T-cell (primary cell): ENCODE results near the gene MAGEA9. TPM values are rescaled to one million over a fixed set of nuclear protein-coding genes. Genes with fewer than 3 reads are reported as not detected.
"Not testable (repeated sequence)": the region's sequence is repeated elsewhere in the genome, so short reads cannot be mapped to it uniquely, and the experiment has no call there.

Experiments
- ATAC-seq, 4 experiments: fragments of 200-7000 bp in 3 of 4; fragments of 150-1000 bp in 1 of 4; cut with Tn5 transposase; replicated peaks in 1 of 4; 1 replicate in 3 of 4; 2 replicates in 1 of 4; pipeline ENCODE4 v1.10.0; 2021; ENCODE audit warnings: moderate library complexity in 3 of 4, mild to moderate bottlenecking in 2 of 4, moderate number of reproducible peaks in 1 of 4
- CTCF ChIA-PET, 2 donors: fragments of 300-600 bp; sonication (Branson Sonifier 250); formaldehyde crosslinking; loops; one replicate each; lab custom pipeline; 2022; ENCODE audit warnings: antibody characterized with exemption in 2 of 2; lab: Charles Lee
- POLR2A ChIA-PET, 2 donors: fragments of 300-600 bp; sonication (Branson Sonifier 250); formaldehyde crosslinking; loops; one replicate each; lab custom pipeline; 2022; ENCODE audit warnings: antibody characterized with exemption in 2 of 2; lab: Charles Lee
- DNase-seq, 35 experiments: peaks; one replicate each; pipeline versions ENCODE4 v3.0.0 to v3.0.0-alpha.2; 2013 to 2023
- H3K27ac ChIP-seq: one replicate; pipeline ENCODE4 v1.5.1; 2013; ENCODE audit warnings: low read length
- H3K27me3 ChIP-seq, 2 experiments: replicated peaks in 1 of 2; 1 replicate in 1 of 2; 2 replicates in 1 of 2; pipeline versions ENCODE4 v1.6.1 to v1.7.0; 2013; ENCODE audit warnings: low read length in 1 of 2, mixed read lengths in 1 of 2; ENCODE audit not compliant: control insufficient read depth in 2 of 2, insufficient read depth in 2 of 2; ENCODE audit errors: extremely low read depth in 1 of 2
- H3K36me3 ChIP-seq, 2 donors: 1 replicate in 1 of 2; 2 replicates in 1 of 2; pipeline versions ENCODE4 v1.6.1 to v1.7.0; 2013; ENCODE audit warnings: low read length in 1 of 2; ENCODE audit not compliant: control insufficient read depth in 2 of 2, insufficient read depth in 1 of 2; ENCODE audit errors: extremely low read depth in 1 of 2
- H3K4me1 ChIP-seq, 2 experiments: 1 replicate in 1 of 2; 2 replicates in 1 of 2; pipeline versions ENCODE4 v1.6.1 to v1.7.0; 2013; ENCODE audit warnings: low read length in 2 of 2, mixed read lengths in 1 of 2; ENCODE audit not compliant: insufficient read depth in 2 of 2, control insufficient read depth in 1 of 2; ENCODE audit errors: extremely low read depth in 1 of 2
- H3K4me3 ChIP-seq, 2 donors: 1 replicate in 1 of 2; 2 replicates in 1 of 2; pipeline versions ENCODE4 v1.5.1 to v1.7.0; 2013; ENCODE audit warnings: mild to moderate bottlenecking in 2 of 2, low read length in 1 of 2, moderate library complexity in 1 of 2; ENCODE audit not compliant: control insufficient read depth in 1 of 2; ENCODE audit errors: extremely low read depth in 1 of 2
- H3K9me3 ChIP-seq: 2 replicates; pipeline ENCODE4 v1.7.0; 2013
- H3K27ac Mint-ChIP-seq, 2 donors: one replicate each; pipeline ENCODE4 v1.8.0; 2020 to 2021; ENCODE audit warnings: mild to moderate bottlenecking in 2 of 2, mixed read lengths in 2 of 2
- H3K27me3 Mint-ChIP-seq, 2 donors: one replicate each; pipeline ENCODE4 v1.8.0; 2021 to 2022; ENCODE audit warnings: mixed read lengths in 2 of 2
- H3K36me3 Mint-ChIP-seq: one replicate; pipeline ENCODE4 v1.8.0; 2021; ENCODE audit warnings: mixed read lengths
- H3K4me1 Mint-ChIP-seq, 3 donors: one replicate each; pipeline ENCODE4 v1.8.0; 2020 to 2022; ENCODE audit warnings: mixed read lengths in 3 of 3, mild to moderate bottlenecking in 1 of 3
- H3K4me3 Mint-ChIP-seq, 3 donors: one replicate each; pipeline ENCODE4 v1.8.0; 2020 to 2022; ENCODE audit warnings: mild to moderate bottlenecking in 3 of 3, mixed read lengths in 3 of 3, moderate library complexity in 3 of 3
- H3K9me3 Mint-ChIP-seq, 3 donors: one replicate each; pipeline ENCODE4 v1.8.0; 2020 to 2022; ENCODE audit warnings: mixed read lengths in 3 of 3
- WGBS: methylation state at CpG from one replicate; pipeline ENCODE4 v1.1.5; 2013; ENCODE audit warnings: missing lambda C conversion rate; ENCODE audit not compliant: insufficient coverage; 5-methylcytosine and 5-hydroxymethylcytosine counted together
- total RNA-seq, 35 experiments: library from RNA in 6 of 35; stranded (reverse) in 6 of 35; fragments of 120-200 nt in 1 of 35; gene quantifications; one replicate each; pipeline versions ENCODE4 v1.2.1 to v1.2.4 and lab custom pipeline; 2013 to 2026

MAGEA9 gene
- total RNA-seq, 5 donors from 2014 or later (not counting 1 experiment from before 2014, with no cell fraction given) = not detected

- H3K36me3 Mint-ChIP-seq = no peaks in the 10 kb centered on the region
These were observed 21.9 kb upstream of the MAGEA9 start for GRCh38 chrX:149759824-149760223.

GRCh38 chrX:149760965-149761364, 20.8 kb upstream of the MAGEA9 start:
- ChIA-PET POLR2A (no interaction called here), CTCF (no interaction called here)
- Histone ChIP-seq H3K27me3 (peaks cover 0 to 4% of the 10 kb centered on the region in 2 experiments), H3K9me3 (no peaks in the 10 kb centered on the region), H3K4me1 (no peaks in the 10 kb centered on the region), H3K4me3 (no peak overlapping the region), H3K36me3 (no peaks in the 10 kb centered on the region), H3K27ac (no peak overlapping the region)
- H3K4me1 Mint-ChIP-seq = no peaks in the 10 kb centered on the region
- DNase-seq = no peak
- ATAC-seq = no peak
- peaks cover 1 to 20% of the 10 kb centered on the region in 2 donors for H3K27me3 Mint-ChIP-seq
- H3K9me3 Mint-ChIP-seq = no peaks in the 10 kb centered on the region
- no CpG with 5 or more reads among the region's 3 CpGs for WGBS
- no peak overlapping the region for H3K27ac Mint-ChIP-seq
- H3K4me3 Mint-ChIP-seq = no peak overlapping the region
- no peaks in the 10 kb centered on the region for H3K36me3 Mint-ChIP-seq

More at GRCh38 chrX:149759824-149760223, 21.9 kb upstream of the MAGEA9 start:
- Histone ChIP-seq H3K9me3 (no peaks in the 10 kb centered on the region), H3K27ac (no peak overlapping the region), H3K27me3 (peaks cover 0 to 4% of the 10 kb centered on the region in 2 experiments), H3K4me3 (no peak overlapping the region), H3K4me1 (no peaks in the 10 kb centered on the region), H3K36me3 (no peaks in the 10 kb centered on the region)
- DNase-seq (no peak), ATAC-seq (no peak)
- H3K4me1 Mint-ChIP-seq = no peaks in the 10 kb centered on the region
- ChIA-PET POLR2A (no interaction called here), CTCF (no interaction called here)
- H3K27ac Mint-ChIP-seq = no peak overlapping the region
- H3K27me3 Mint-ChIP-seq = peaks cover 1 to 18% of the 10 kb centered on the region in 2 donors
- 85% methylated on average over 5 of the region's 7 CpGs for WGBS
- H3K9me3 Mint-ChIP-seq = no peaks in the 10 kb centered on the region
- H3K4me3 Mint-ChIP-seq = no peak overlapping the region

- H3K27ac Mint-ChIP-seq, H3K27ac ChIP-seq, H3K36me3 Mint-ChIP-seq, H3K9me3 ChIP-seq, CTCF ChIA-PET, H3K27me3 ChIP-seq, H3K4me1 Mint-ChIP-seq, H3K36me3 ChIP-seq, H3K4me3 Mint-ChIP-seq, DNase-seq, H3K4me3 ChIP-seq, POLR2A ChIA-PET, H3K4me1 ChIP-seq, H3K9me3 Mint-ChIP-seq, ATAC-seq: not testable (repeated sequence)
- peaks cover 0 to 15% of the 10 kb centered on the region in 2 donors for H3K27me3 Mint-ChIP-seq
- WGBS = no CpG with 5 or more reads among the region's 22 CpGs
These were observed 19.7 kb upstream of the MAGEA9 start for GRCh38 chrX:149761858-149762674.

GRCh38 chrX:149762696-149763614, 18.8 kb upstream of the MAGEA9 start:
- H3K27ac ChIP-seq = no peak overlapping the region
- no peaks in the 10 kb centered on the region for H3K36me3 ChIP-seq
- Mint-ChIP-seq H3K4me1 (no peaks in the 10 kb centered on the region), H3K9me3 (no peaks in the 10 kb centered on the region), H3K27me3 (peaks cover 0 to 18% of the 10 kb centered on the region in 2 donors), H3K36me3 (no peaks in the 10 kb centered on the region), H3K4me3 (no peak overlapping the region), H3K27ac (no peak overlapping the region)
- H3K9me3 ChIP-seq = no peaks in the 10 kb centered on the region
- WGBS = no CpG with 5 or more reads among the region's 11 CpGs
- DNase-seq = no peak
- CTCF ChIA-PET = interaction anchor here in 1 of 2 donors (0.5 kb wide), 1 partner anchor 77 kb away, joined by 6 read pairs; no protein-coding TSS in a partner anchor
- POLR2A ChIA-PET = no interaction called here
- no peak overlapping the region for H3K4me3 ChIP-seq
- H3K4me1 ChIP-seq = no peaks in the 10 kb centered on the region
- ATAC-seq = no peak
- H3K27me3 ChIP-seq = no peaks in the 10 kb centered on the region

- H3K9me3 Mint-ChIP-seq, H3K4me1 Mint-ChIP-seq, ATAC-seq, H3K4me3 ChIP-seq, POLR2A ChIA-PET, H3K4me3 Mint-ChIP-seq, H3K27me3 Mint-ChIP-seq, CTCF ChIA-PET, H3K36me3 Mint-ChIP-seq, H3K27ac ChIP-seq, H3K27me3 ChIP-seq, DNase-seq, H3K4me1 ChIP-seq, H3K27ac Mint-ChIP-seq, H3K36me3 ChIP-seq, H3K9me3 ChIP-seq: not testable (repeated sequence)
- no CpG with 5 or more reads among the region's 12 CpGs for WGBS
These were observed 11.4 kb upstream of the MAGEA9 start for GRCh38 chrX:149770344-149770743.

GRCh38 chrX:149773026-149773425, 8.7 kb upstream of the MAGEA9 start:
- not testable (repeated sequence) for H3K27ac Mint-ChIP-seq

More at GRCh38 chrX:149773026-149773425, 8.7 kb upstream of the MAGEA9 start:
- H3K4me1 ChIP-seq, ATAC-seq, H3K36me3 ChIP-seq, H3K36me3 Mint-ChIP-seq, H3K9me3 Mint-ChIP-seq, H3K27ac ChIP-seq, POLR2A ChIA-PET, CTCF ChIA-PET, H3K9me3 ChIP-seq, H3K4me3 Mint-ChIP-seq, H3K27me3 ChIP-seq, H3K4me3 ChIP-seq, DNase-seq, H3K4me1 Mint-ChIP-seq, H3K27me3 Mint-ChIP-seq: not testable (repeated sequence)
- no CpG with 5 or more reads among the region's 9 CpGs for WGBS
